Neural crest cell (in vitro differentiated cells): ENCODE measurements around the gene MAF. TPM values are rescaled to one million over a fixed set of nuclear protein-coding genes. Genes with fewer than 3 reads are reported as not detected.
A peak's percentile ranks its signal among the peaks of the same experiment; 100 is the strongest.

Experiments used
- DNase-seq: peaks from one replicate; pipeline ENCODE4 v3.0.0; 2021; ENCODE audit warnings: low read depth, mixed read lengths, low spot score
- H3K27ac Mint-ChIP-seq: one replicate; pipeline ENCODE4 v1.8.0; 2021; ENCODE audit warnings: mild to moderate bottlenecking, mixed read lengths; ENCODE audit not compliant: unreplicated experiment
- H3K27me3 Mint-ChIP-seq: 2 replicates; pipeline ENCODE4 v1.8.0; 2021; ENCODE audit warnings: low read depth, mild to moderate bottlenecking, mixed read lengths
- H3K36me3 Mint-ChIP-seq: 2 replicates; pipeline ENCODE4 v1.8.0; 2021; ENCODE audit warnings: low read depth, mild to moderate bottlenecking, mixed read lengths
- H3K4me1 Mint-ChIP-seq: 2 replicates; pipeline ENCODE4 v1.8.0; 2021; ENCODE audit warnings: mixed read lengths
- H3K4me3 Mint-ChIP-seq: one replicate; pipeline ENCODE4 v1.8.0; 2021; ENCODE audit warnings: mild to moderate bottlenecking, mixed read lengths
- H3K9me3 Mint-ChIP-seq: 2 replicates; pipeline ENCODE4 v1.8.0; 2021; ENCODE audit warnings: mixed read lengths
- CTCF ChIP-seq: fragments of 200-600 bp; sonication (generic); conservative IDR thresholded peaks from 2 replicates; pipeline ENCODE4 v1.5.0; 2021; ENCODE audit warnings: antibody characterized with exemption, mild to moderate bottlenecking
- total RNA-seq: library from RNA; stranded (reverse); gene quantifications from 2 replicates; pipeline ENCODE4 v1.2.1, GENCODE V29; 2021

Gene MAF
- total RNA-seq, 1 donor from 2014 or later = 4.1 TPM

GRCh38 chr16:79595231-79595641, 5.3 kb downstream of the MAF start:
- Mint-ChIP-seq H3K36me3 (no peaks in the 10 kb centered on the region), H3K27ac (no peak overlapping the region), H3K9me3 (no peaks in the 10 kb centered on the region), H3K27me3 (peaks cover 19% of the 10 kb centered on the region), H3K4me1 (peaks cover 57% of the 10 kb centered on the region), H3K4me3 (peak overlapping the region; percentile 74)
- no peak for DNase-seq
- TF ChIP-seq CTCF = no peak

GRCh38 chr16:79593754-79594153, 6.8 kb downstream of the MAF start:
- Mint-ChIP-seq H3K4me1 (peaks cover 55% of the 10 kb centered on the region), H3K9me3 (no peaks in the 10 kb centered on the region), H3K27me3 (peaks cover 15% of the 10 kb centered on the region), H3K27ac (no peak overlapping the region), H3K36me3 (no peaks in the 10 kb centered on the region), H3K4me3 (no peak overlapping the region)
- DNase-seq = no peak
- TF ChIP-seq CTCF = no peak

GRCh38 chr16:79593074-79593531, 7.4 kb downstream of the MAF start:
- Mint-ChIP-seq H3K9me3 (no peaks in the 10 kb centered on the region), H3K36me3 (no peaks in the 10 kb centered on the region), H3K27me3 (peaks cover 10% of the 10 kb centered on the region), H3K4me1 (peaks cover 52% of the 10 kb centered on the region), H3K4me3 (no peak overlapping the region), H3K27ac (no peak overlapping the region)
- DNase-seq = no peak
- no peak for TF ChIP-seq CTCF

- DNase-seq = no peak
- no peak for TF ChIP-seq CTCF
- H3K36me3 Mint-ChIP-seq = no peaks in the 10 kb centered on the region
- no peaks in the 10 kb centered on the region for H3K9me3 Mint-ChIP-seq
- peaks cover 43% of the 10 kb centered on the region for H3K4me1 Mint-ChIP-seq
- peak overlapping the region; percentile 29 for H3K27ac Mint-ChIP-seq
- H3K4me3 Mint-ChIP-seq = no peak overlapping the region
- peaks cover 2% of the 10 kb centered on the region for H3K27me3 Mint-ChIP-seq
Measured at GRCh38 chr16:79592186-79592585, 8.4 kb downstream of the MAF start.

- H3K4me3 Mint-ChIP-seq = no peak overlapping the region
- no peak for TF ChIP-seq CTCF
- H3K9me3 Mint-ChIP-seq = no peaks in the 10 kb centered on the region
- H3K27me3 Mint-ChIP-seq = no peaks in the 10 kb centered on the region
- peaks cover 23% of the 10 kb centered on the region for H3K4me1 Mint-ChIP-seq
- H3K27ac Mint-ChIP-seq = no peak overlapping the region
- no peak for DNase-seq
- no peaks in the 10 kb centered on the region for H3K36me3 Mint-ChIP-seq
Measured at GRCh38 chr16:79589601-79590102, 10.9 kb downstream of the MAF start.
